Measurements from ENCODE around the gene SEMA3B.
"Not testable (repeated sequence)": the region's sequence is repeated elsewhere in the genome, so short reads cannot be mapped to it uniquely, and the experiment has no call there.

The SEMA3B gene

DNA sequence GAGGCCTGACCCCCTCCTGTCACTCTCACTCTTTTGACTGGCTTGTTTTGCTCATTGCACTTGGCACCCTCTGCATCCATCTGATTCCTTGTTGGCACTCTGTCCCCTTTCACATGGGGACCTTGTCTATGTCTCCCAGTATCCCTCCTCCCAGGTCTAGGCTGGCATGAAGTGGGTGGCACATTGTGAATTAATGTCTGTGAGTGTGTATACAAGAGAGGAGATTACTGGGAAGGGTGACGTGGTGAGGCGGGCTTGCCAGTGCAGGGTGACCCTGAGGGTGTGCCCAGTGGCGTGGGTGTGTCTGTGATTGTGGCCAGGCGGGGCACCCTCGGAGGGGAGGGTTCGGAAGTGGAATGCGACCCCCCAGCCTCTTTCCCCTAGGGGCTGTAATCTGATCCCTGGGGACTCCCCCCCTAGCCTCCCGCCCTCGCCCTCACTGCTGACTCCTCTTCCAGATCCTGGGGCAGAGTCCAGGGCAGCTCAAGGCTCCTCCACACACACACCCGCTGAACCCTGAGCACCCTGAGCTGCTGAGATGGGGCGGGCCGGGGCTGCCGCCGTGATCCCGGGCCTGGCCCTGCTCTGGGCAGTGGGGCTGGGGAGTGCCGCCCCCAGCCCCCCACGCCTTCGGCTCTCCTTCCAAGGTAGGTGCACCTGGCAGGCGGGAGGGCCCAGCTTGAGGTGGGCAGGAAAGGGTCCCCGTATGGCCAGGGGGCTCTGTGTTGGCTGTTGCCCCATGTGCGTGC, at the start of gene SEMA3B:
TSS of gene SEMA3B (plus strand) at position 445 of the 749 bp plus-strand sequence. CDS start at position 539, 94 bp downstream.
- no peak for DNase-seq

DNA sequence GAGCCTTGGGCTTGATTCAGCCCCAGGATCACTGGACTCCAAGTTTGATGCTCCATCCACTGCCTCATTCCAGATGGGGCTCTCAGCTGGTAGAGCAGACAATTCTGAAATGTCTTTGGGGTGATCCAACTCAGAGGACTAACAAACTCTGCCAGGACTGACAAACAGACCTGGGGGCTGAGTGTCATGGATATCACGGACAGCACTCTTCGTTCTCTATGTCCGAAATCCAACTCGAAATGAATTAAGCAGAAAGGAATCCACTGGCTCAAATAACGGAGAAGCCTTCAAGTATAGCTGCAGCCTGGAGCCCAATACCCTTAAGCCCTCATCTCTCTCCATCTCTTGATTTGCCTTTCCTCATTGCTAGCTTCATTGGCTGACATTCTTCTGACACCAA, 49.7 kb upstream of the SEMA3B start:
- no peak for DNase-seq

DNA sequence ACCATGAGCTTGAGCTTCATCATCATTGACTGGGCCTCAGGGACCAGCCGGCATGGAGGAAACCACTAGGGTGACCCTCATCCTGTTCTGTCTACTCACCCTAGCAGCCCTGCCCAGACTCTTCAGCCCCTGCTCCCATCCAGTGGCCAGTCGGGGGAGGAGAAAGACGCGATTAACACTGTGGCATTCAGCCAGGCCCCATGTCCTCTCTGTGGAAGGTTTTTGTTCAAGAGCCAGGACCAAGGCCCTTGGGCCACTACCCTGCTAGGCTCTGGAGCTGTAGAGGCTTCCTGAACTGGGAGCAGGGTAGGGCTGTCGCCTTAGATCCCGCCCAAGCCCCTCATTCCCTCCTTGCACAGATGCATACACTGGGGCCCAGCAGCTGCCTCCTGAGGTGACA, 48.8 kb upstream of the SEMA3B start:
- no peak for DNase-seq

GRCh38 chr3:50221051-50221410, 47.9 kb upstream of the SEMA3B start:
- no peak for DNase-seq

- DNase-seq = no peak
These were observed 47.4 kb upstream of the SEMA3B start for GRCh38 chr3:50221411-50222168.

DNA sequence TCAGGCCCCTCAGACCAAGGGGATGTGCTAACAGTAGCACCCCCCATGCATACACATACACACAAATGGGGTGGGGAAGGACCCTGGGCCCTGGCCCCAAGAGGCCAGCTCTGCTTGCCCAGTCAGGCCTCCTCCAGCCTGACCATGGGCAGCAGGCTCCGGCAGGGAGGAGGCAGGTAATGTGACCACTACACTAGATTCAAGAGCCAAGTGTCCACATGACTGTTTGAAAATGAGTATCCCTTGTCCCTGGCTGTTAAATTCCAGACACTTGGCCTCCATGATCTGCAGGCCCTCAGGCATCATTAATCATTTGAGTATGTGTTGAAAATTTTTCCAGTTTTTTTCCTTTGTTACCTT, 46.8 kb upstream of the SEMA3B start:
- DNase-seq = no peak

- no peak for DNase-seq
These were observed 44.3 kb upstream of the SEMA3B start for GRCh38 chr3:50224639-50225038.

- DNase-seq = peak; percentile 27
These were observed 42.0 kb upstream of the SEMA3B start for GRCh38 chr3:50226888-50227389.

DNA sequence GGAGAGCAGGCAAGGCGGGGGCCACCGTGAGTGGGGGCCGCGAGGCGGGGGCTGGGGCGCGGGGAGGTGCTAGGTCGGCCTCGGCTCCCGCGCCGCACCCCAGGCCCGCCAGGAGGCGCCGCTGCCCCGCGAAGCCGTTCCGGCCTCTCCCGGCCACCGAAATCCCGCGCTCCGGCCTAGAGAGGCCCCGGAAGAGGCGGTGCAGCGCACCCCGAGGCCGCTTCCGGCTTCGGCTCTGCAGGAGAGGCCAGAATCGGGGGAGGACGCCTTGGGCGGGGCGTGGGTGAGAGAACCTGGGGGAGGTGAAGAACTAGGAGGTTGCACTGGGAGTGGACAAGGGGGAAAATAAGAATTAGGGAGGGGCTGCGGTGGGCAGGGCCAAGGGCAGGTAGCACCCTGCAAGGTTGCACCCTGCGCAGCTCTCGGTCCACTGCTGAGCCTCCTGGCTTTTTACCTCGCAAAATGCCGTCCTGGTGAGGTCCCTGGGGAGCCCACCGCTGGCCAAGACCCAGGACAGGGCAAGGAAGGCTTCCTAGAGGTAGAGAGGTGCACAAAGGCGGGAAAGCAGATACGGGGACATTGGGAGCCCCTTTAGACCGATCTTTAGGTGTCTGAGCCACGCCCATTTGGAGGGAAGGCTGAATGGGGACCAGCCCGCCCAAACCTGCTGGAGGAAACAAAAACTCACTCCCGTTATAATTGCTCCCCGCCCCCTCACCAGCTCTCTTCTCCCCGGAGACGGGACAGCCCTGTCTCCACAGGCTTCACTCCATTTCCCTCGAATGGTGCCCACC, 41.4 kb upstream of the SEMA3B start:
- peak; percentile 86 for DNase-seq

DNA sequence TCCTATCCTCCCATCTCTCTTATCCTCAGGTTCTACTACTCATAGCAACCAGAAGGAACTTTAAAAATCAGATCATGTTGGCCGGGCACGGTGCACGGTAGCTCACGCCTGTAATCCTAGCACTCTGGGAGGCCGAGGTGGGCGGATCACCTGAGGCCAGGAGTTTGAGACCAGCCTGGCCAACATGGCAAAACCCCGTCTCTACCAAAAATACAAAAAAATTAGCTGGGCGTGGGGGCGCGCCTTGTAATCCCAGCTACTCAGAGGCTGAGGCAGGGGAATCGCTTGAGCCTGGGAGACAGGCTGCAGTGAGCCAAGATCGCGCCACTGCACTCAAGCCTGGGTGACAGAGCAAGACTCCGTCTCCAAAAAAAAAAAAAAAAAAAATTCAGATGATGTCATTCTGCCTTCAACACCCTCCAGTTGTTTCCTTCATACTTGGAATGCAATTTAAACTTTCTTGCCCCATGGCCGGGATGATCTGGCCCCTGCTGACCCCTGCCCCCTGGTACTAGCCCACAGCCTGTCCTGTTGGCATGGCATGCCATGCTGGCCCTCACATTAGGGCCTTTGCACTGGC, 40.7 kb upstream of the SEMA3B start:
- DNase-seq = not testable (repeated sequence)

GRCh38 chr3:50229490-50229889, 39.5 kb upstream of the SEMA3B start:
- no peak for DNase-seq

DNA sequence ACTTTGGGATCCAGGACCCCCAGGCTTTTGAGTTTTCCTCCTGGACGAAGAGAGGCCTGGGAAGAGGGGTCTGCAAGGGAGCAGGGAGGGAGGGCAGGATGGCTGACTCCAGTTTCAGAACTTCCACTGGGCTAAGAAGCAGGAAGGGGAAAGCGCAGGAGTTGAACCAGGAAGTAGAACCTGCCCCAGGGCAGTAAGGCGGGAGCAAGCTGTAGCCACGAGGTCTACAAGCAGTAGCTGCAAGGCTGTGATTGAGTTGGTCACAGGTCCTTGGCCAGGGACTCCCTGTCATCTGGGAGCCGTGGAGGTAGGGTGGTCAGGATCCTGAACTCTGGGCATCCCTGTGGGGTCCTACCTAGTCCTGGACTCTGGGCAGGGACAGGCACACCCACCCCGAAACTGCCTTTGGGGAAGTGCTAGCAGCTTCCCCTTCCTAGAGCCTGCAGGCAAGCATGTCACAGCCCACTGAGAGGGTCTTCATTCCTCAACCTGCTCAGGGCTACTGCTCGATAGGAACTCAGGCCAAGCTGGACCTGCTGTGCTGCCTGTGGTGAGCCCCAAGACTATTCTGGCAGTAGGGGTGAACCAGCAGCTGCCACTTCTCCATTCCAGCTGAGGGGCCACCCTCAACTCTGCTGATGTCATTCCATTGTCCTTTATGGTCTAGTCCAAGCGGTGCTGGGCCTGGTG, 38.7 kb upstream of the SEMA3B start:
- DNase-seq = no peak

GRCh38 chr3:50230794-50231125, 38.2 kb upstream of the SEMA3B start:
- no peak for DNase-seq

DNA sequence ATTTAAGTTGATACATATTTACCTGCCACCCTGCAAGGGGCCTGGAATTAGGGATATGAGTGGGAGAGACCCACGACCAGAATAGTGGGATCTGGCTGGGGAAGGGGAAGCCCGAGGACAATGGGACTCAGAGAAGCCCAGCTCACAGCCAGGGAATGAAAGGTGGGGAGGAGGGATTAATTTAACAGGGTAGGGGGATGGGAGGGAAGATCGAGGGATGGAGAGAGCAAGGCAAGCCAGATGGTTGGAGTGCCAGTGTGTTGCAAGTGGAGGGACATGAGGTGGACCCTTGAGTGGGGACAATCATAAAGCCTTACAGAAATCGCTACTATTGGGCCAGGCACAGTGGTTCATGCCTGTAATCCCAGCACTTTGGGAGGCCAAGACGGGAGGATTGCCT, 37.4 kb upstream of the SEMA3B start:
- no peak for DNase-seq

GRCh38 chr3:50232303-50232702, 36.6 kb upstream of the SEMA3B start:
- DNase-seq = no peak

GRCh38 chr3:50233176-50233575, 35.8 kb upstream of the SEMA3B start:
- no peak for DNase-seq

DNA sequence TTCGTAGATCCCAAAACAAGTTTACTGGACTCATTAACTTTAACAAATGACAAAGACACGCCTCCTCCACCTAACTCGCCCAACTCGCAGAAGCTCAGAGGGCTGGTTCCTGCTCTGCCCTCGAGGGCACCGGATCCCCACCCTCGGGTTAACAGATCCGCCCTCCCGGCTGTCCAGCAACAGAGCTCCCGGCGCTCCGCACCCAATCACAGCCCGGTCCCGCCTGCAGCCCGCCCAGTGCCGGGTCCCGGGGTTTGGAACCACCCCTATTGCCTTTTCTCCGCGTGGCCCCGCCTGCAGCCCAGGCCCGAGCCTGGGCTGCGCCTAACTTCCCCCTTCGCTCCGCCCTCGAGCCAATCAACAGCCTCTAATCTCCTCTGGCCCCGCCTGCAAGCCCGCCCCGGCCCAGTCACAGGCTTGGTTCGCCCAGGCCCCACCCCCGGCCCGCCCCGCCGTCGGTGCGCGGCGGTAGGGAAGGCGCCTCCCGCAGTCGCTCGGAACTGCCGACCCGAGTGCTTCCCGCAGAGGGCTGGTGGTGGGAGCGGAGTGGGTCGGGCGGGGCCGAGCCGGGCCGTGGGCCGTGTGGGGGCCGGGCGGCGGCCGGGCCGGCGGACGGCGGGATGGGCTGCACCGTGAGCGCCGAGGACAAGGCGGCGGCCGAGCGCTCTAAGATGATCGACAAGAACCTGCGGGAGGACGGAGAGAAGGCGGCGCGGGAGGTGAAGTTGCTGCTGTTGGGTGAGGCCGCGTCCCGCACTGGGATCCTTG, 33.0 kb upstream of the SEMA3B start, which contains the start of gene GNAI2:
TSS of gene GNAI2 (plus strand) at position 489 of the 768 bp plus-strand sequence. CDS start at position 621, 132 bp downstream.
- peak; percentile 91 for DNase-seq

- DNase-seq = no peak
These were observed 32.3 kb upstream of the SEMA3B start for GRCh38 chr3:50236484-50237132.

DNA sequence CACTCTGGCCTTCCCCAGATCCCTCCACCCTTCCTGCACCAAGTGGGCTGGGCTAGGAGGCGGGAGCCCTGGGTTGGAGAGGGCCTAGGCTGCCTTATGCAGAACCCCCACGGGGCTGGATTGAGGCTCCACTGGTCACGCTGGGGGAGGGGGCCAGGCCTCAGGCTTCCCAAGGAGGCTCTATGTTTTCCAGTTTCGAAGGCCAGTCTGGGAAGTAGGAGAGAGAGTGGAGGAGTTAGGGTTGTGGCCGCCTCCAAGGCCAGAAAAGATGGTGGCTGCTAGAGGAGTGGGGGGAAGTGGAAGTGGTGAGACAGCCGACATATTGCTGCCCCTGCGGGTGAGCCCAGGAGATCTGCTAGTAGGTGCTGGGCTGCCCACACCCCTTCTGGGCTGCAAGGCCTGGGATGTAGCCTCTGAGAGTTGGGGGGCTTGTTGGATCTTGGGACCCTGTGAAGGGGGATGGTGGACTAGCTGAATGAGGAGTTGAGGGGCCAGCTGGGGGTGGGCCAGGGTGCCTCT, 31.8 kb upstream of the SEMA3B start:
- no peak for DNase-seq

DNA sequence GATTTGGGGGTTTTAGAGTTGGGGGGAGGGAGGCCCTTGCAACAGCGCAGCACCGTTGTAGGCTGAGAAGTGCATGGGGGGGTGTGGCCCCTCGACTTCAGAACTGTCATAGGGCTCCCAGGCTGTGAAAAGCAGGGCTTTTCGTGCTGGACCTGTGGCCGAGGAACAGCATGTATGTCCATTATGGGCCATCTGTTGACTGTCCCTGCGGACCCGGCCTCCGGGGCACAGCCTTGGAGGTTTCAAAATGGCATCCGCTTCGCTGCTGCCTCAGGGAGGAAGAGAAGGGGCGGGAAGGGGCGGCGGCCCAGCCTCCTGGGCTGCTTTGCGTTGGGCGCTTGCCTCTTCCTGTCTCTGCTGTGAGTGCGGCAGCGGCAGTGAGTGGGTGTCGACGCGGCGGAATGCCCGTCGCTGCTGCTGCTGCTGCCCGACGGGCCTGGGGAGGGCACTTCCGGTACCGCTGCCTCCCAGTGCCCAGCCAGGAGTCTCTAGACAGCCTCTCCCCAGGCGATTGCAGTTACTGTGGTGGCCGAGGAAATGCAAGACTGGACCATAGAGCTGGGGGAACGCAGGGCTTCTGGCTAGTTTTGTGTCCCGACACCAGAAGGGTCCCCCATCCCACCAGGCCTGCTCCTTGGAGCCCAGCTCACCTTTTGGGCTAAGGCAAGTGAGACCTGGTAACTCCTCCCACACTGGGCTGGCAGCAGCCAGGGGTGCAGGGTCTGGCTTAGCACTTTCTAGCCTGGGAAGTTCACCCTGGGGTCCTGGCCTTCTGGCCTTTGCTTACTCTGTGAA, 31.0 kb upstream of the SEMA3B start:
- DNase-seq = peak; percentile 45
